K562 (cell line): ENCODE measurements around the gene HP. TPM values are rescaled to one million over a fixed set of nuclear protein-coding genes. Genes with fewer than 3 reads are reported as not detected.

Experiments used
- ATAC-seq: fragments of 200-7000 bp; cut with Tn5 transposase; 3 replicates; pipeline ENCODE4 v1.9.1; 2020; ENCODE audit warnings: moderate library complexity
- BruUV-seq: library from RNA; stranded (reverse); fragments of 400-500 nt; replicated peaks from 2 replicates; lab custom pipeline; 2021; lab: Mats Ljungman, UMichigan
- CTCF ChIA-PET: fragments of 300-600 bp; formaldehyde crosslinking; extraction: SDS; loops from one replicate; lab custom pipeline; 2021; ENCODE audit warnings: low intra/inter-chr PET ratio; lab: Yijun Ruan, JAX
- POLR2A ChIA-PET: fragments of 300-600, 350-650 bp; sonication (Branson Sonifier 250); formaldehyde crosslinking; extraction: SDS; loops from one replicate; lab custom pipeline; 2021; ENCODE audit warnings: antibody characterized with exemption, inconsistent platforms; lab: Yijun Ruan, JAX
- DNase-seq, 4 experiments: peaks; one replicate each; pipeline versions ENCODE4 v3.0.0 to v3.0.0-alpha.2; 2011 to 2018; ENCODE audit warnings: low spot score in 3 of 4, mixed read lengths in 3 of 4; ENCODE audit errors: extremely low read depth in 1 of 4
- FAIRE-seq: peaks from 2 replicates; lab custom pipeline; 2011; peaks lifted over from hg19 to GRCh38; lab: Jason Lieb, UNC
- H2AFZ ChIP-seq: 2 replicates; pipeline ENCODE4 v1.6.0; 2011; ENCODE audit warnings: low read depth, low read length, control low read depth, inconsistent platforms
- H3K27ac ChIP-seq: fragments of 200-600 bp; 3 replicates; pipeline ENCODE4 v1.8.0; 2011; ENCODE audit warnings: low read depth, mild to moderate bottlenecking, control low read depth, inconsistent platforms, low read length, moderate library complexity, mixed read lengths; ENCODE audit errors: extremely low read depth
- H3K27me3 ChIP-seq, 2 experiments: fragments of 300-600 bp in 1 of 2; 2 replicates in 1 of 2; 3 replicates in 1 of 2; pipeline versions ENCODE4 v1.6.0 to v1.8.0; 2011; ENCODE audit warnings: inconsistent platforms in 2 of 2, low read length in 2 of 2, mild to moderate bottlenecking in 1 of 2, mixed read lengths in 1 of 2, moderate library complexity in 1 of 2; ENCODE audit not compliant: control insufficient read depth in 2 of 2, insufficient read depth in 2 of 2
- H3K36me3 ChIP-seq: fragments of 300-600 bp; 3 replicates; pipeline ENCODE4 v1.8.0; 2011; ENCODE audit warnings: mild to moderate bottlenecking, low read length, inconsistent platforms; ENCODE audit not compliant: control insufficient read depth, insufficient read depth
- H3K4me1 ChIP-seq, 2 experiments: fragments of 200-600 bp in 1 of 2; replicated peaks in 1 of 2; 2 replicates in 1 of 2; 3 replicates in 1 of 2; pipeline versions ENCODE4 v1.5.1 to v1.8.0; 2011; ENCODE audit warnings: inconsistent platforms in 2 of 2, low read length in 2 of 2, mild to moderate bottlenecking in 1 of 2, mixed read lengths in 1 of 2, moderate library complexity in 1 of 2; ENCODE audit not compliant: control insufficient read depth in 2 of 2, insufficient read depth in 2 of 2
- H3K4me2 ChIP-seq: 2 replicates; pipeline ENCODE4 v1.6.1; 2011; ENCODE audit warnings: low read length, control low read depth, inconsistent platforms, mixed read lengths; ENCODE audit not compliant: insufficient read depth
- H3K4me3 ChIP-seq: fragments of 200-600 bp; sonication (generic), shearing (Covaris generic); 2 replicates; pipeline ENCODE4 v1.5.1; 2016; ENCODE audit warnings: control low read depth, inconsistent platforms
- H3K79me2 ChIP-seq: fragments of 200-600 bp; 3 replicates; pipeline ENCODE4 v1.8.0; 2011; ENCODE audit warnings: low read length, inconsistent platforms; ENCODE audit not compliant: control insufficient read depth, insufficient read depth
- H3K9ac ChIP-seq, 2 experiments: 2 replicates each; pipeline versions ENCODE4 v1.6.0 to v1.6.1; 2011; ENCODE audit warnings: low read depth in 2 of 2, low read length in 2 of 2, control low read depth in 1 of 2, inconsistent platforms in 1 of 2, mild to moderate bottlenecking in 1 of 2, mixed read lengths in 1 of 2; ENCODE audit not compliant: insufficient read depth in 1 of 2
- H3K9me1 ChIP-seq: one replicate; pipeline ENCODE4 v1.6.0; 2011; ENCODE audit warnings: inconsistent platforms, mild to moderate bottlenecking, low read length, moderate library complexity; ENCODE audit not compliant: control insufficient read depth, insufficient read depth
- H3K9me3 ChIP-seq: replicated peaks from 2 replicates; pipeline ENCODE4 v1.5.1; 2011; ENCODE audit warnings: low read depth, low read length, inconsistent platforms; ENCODE audit not compliant: control insufficient read depth, insufficient read depth
- H4K20me1 ChIP-seq: replicated peaks from 2 replicates; pipeline ENCODE4 v1.6.1; 2011; ENCODE audit warnings: low read length, inconsistent platforms, mixed read lengths; ENCODE audit not compliant: control insufficient read depth, insufficient read depth
- GATAD2A ChIP-seq: fragments of 450-650 bp; IDR thresholded peaks from 2 replicates; pipeline ENCODE4 v1.6.1; 2017
- HDGF ChIP-seq: fragments of 450-650 bp; IDR thresholded peaks from 2 replicates; pipeline ENCODE4 v1.6.1; 2016
- SFPQ ChIP-seq: fragments of 200-400 bp; formaldehyde crosslinking; IDR thresholded peaks from 2 replicates; pipeline ENCODE4 v1.6.1; 2017; ENCODE audit warnings: mild to moderate bottlenecking, low read depth, low read length, moderate library complexity
- SIN3A ChIP-seq, 2 experiments: fragments of 150-350 bp in 1 of 2; IDR thresholded peaks; 2 replicates each; pipeline ENCODE4 v1.6.1; 2011 to 2016; ENCODE audit warnings: borderline replicate concordance in 2 of 2, low read depth in 2 of 2, low read length in 2 of 2, mild to moderate bottlenecking in 2 of 2, moderate library complexity in 2 of 2; ENCODE audit not compliant: control insufficient read depth in 1 of 2
- STAT5A ChIP-seq: IDR thresholded peaks from 2 replicates; pipeline ENCODE4 v1.6.1; 2012; ENCODE audit warnings: low read length, inconsistent platforms, borderline replicate concordance
- TRIM28 ChIP-seq: fragments of 450-650 bp; IDR thresholded peaks from 2 replicates; pipeline ENCODE4 v1.6.1; 2017
- WGBS: fragments of 100-300 bp; shearing (Covaris generic); methylation state at CpG from one replicate; pipeline ENCODE4 v1.1.6; 2016; ENCODE audit warnings: low coverage, mixed read lengths; ENCODE audit not compliant: insufficient coverage; ENCODE audit errors: missing lambda C conversion rate; 5-methylcytosine and 5-hydroxymethylcytosine counted together
- in situ Hi-C: fragments of 300-500 bp; cut with MboI; formaldehyde crosslinking; loops from 4 replicates; pipeline ENCODE4 v1.15.0; 2018; ENCODE audit warnings: inconsistent platforms, mixed read lengths
- intact Hi-C: fragments of 100-400 bp; cut with micrococcal nuclease; formaldehyde crosslinking; loops from 2 replicates; pipeline ENCODE4 v1.14.2; 2022
- polyA plus RNA-seq, 8 experiments: library from polyadenylated mRNA; depleted of rRNA in 4 of 8; stranded (reverse) in 5 of 8; unstranded in 3 of 8; fragments of >200 nt; fragmentation: Nextera tagmentation in 2 of 8; fragmentation: Illumina TruSeq in 1 of 8; extraction: Ambion mirVana in 2 of 8; extraction: Trizol in 1 of 8; gene quantifications; 2 replicates each; pipeline versions ENCODE4 v1.2.1 to v1.2.3, GENCODE V29; 2011 to 2014; ENCODE audit warnings: inconsistent platforms in 1 of 8, missing spikeins in 1 of 8
- total RNA-seq, 7 experiments: library from RNA; depleted of rRNA in 6 of 7; stranded (reverse); fragments of >200 nt in 6 of 7; fragmentation: Illumina TruSeq in 2 of 7; extraction: Trizol in 2 of 7; gene quantifications; 2 replicates each; pipeline versions ENCODE4 v1.2.1 to v1.2.3, GENCODE V29; 2011 to 2021; ENCODE audit warnings: low replicate concordance in 1 of 7

HP gene
- total and polyA plus RNA-seq, 9 of the 15 experiments (the other 6 are each of a cell fraction or from before 2014, with no cell fraction given) = 0.04 to 8.7 TPM; not detected in 7

- DNase-seq (no peak), ATAC-seq (no peak), FAIRE-seq (no peak)
- TF ChIP-seq SFPQ (no peak), SIN3A (IDR thresholded peaks at IDR 0.05; ENCODE audit: borderline replicate concordance in 2 of 2, control insufficient read depth in 1 of 2, low read depth in 2 of 2, low read length in 2 of 2) (no peak), HDGF (no peak), GATAD2A (no peak), TRIM28 (no peak), STAT5A (no peak)
- no TSS peak for BruUV-seq
- no peaks in the 10 kb centered on the region for H3K9me1 ChIP-seq
- H3K27ac ChIP-seq = no peak overlapping the region
- H3K27me3 ChIP-seq = no peaks in the 10 kb centered on the region
- no peaks in the 10 kb centered on the region for H3K9me3 ChIP-seq
- H3K9ac ChIP-seq = peak overlapping the region in 1 of 2 experiments; percentile 31; a peak in 1 of 4 replicates
- peaks cover 60% of the 10 kb centered on the region for H3K36me3 ChIP-seq
- CTCF ChIA-PET = no interaction called here
- POLR2A ChIA-PET = no interaction called here
- no peak overlapping the region for H2AFZ ChIP-seq
- in situ Hi-C loops (no loop called here), intact Hi-C loops (no loop called here)
- H4K20me1 ChIP-seq = no peaks in the 10 kb centered on the region; the same call in 1 of the 2 replicates
- H3K79me2 ChIP-seq = peaks cover 57% of the 10 kb centered on the region
- 74% methylated on average over 3 of the region's 3 CpGs for WGBS
- H3K4me1 ChIP-seq = peaks cover 4 to 8% of the 10 kb centered on the region in 2 experiments; a peak in 1 of 5 replicates
- H3K4me3 ChIP-seq = no peak overlapping the region
- peak overlapping the region; percentile 35 for H3K4me2 ChIP-seq
These were observed 36.9 kb downstream of the HP start for GRCh38 chr16:72091217-72091616.
